Activated T-cell treated with anti-CD3 and anti-CD28 coated beads, Interleukin-2, amount 50 U/mL, for 4 hours (primary cell): ENCODE results near the gene OR5AU1. TPM values are rescaled to one million over a fixed set of nuclear protein-coding genes. Genes with fewer than 3 reads are reported as not detected.
"Not testable (repeated sequence)": the region's sequence is repeated elsewhere in the genome, so short reads cannot be mapped to it uniquely, and the experiment has no call there.

ENCODE experiments used
- ATAC-seq, 2 donors: fragments of 200-7000 bp; cut with Tn5 transposase; one replicate each; pipeline ENCODE4 v1.10.0; 2021
- DNase-seq: peaks from one replicate; pipeline ENCODE4 v3.0.0-alpha.2; 2020
- H3K27me3 Mint-ChIP-seq: one replicate; pipeline ENCODE4 v1.8.0; 2021; ENCODE audit warnings: low read depth, mixed read lengths
- H3K36me3 Mint-ChIP-seq: one replicate; pipeline ENCODE4 v1.8.0; 2022; ENCODE audit warnings: mixed read lengths; ENCODE audit not compliant: insufficient read depth
- H3K4me1 Mint-ChIP-seq: one replicate; pipeline ENCODE4 v1.8.0; 2021; ENCODE audit warnings: low read depth, mixed read lengths
- H3K4me3 Mint-ChIP-seq: one replicate; pipeline ENCODE4 v1.8.0; 2021; ENCODE audit warnings: mild to moderate bottlenecking, moderate library complexity, mixed read lengths
- H3K9me3 Mint-ChIP-seq: one replicate; pipeline ENCODE4 v1.8.0; 2021; ENCODE audit warnings: mixed read lengths
- total RNA-seq, 3 donors: library from RNA; stranded (reverse); gene quantifications; one replicate each; pipeline ENCODE4 v1.2.1, GENCODE V29; 2021

The OR5AU1 gene
- total RNA-seq, 3 donors from 2014 or later, result not detected

GRCh38 chr14:21192447-21192822 is 36.6 kb upstream of the OR5AU1 start:
- Mint-ChIP-seq H3K9me3 (no peaks in the 10 kb centered on the region), H3K4me3 (peak overlapping the region; percentile 68), H3K4me1 (peaks cover 13% of the 10 kb centered on the region), H3K27me3 (no peaks in the 10 kb centered on the region), H3K36me3 (no peaks in the 10 kb centered on the region)
- DNase-seq (no peak), ATAC-seq (no peak)

- Mint-ChIP-seq H3K9me3 (no peaks in the 10 kb centered on the region), H3K36me3 (no peaks in the 10 kb centered on the region), H3K4me1 (peaks cover 13% of the 10 kb centered on the region), H3K4me3 (peak overlapping the region; percentile 68), H3K27me3 (no peaks in the 10 kb centered on the region)
- peak; percentile 40 for DNase-seq
- peak; percentile 87 to 94 for ATAC-seq
These were observed 36.1 kb upstream of the OR5AU1 start for GRCh38 chr14:21191809-21192446.

- Mint-ChIP-seq H3K9me3 (no peaks in the 10 kb centered on the region), H3K4me3 (peak overlapping the region; percentile 68), H3K36me3 (no peaks in the 10 kb centered on the region), H3K4me1 (peaks cover 13% of the 10 kb centered on the region), H3K27me3 (no peaks in the 10 kb centered on the region)
- ATAC-seq (no peak), DNase-seq (no peak)
These were observed 35.5 kb upstream of the OR5AU1 start for GRCh38 chr14:21191261-21191808.

GRCh38 chr14:21185491-21185890 is 29.6 kb upstream of the OR5AU1 start:
- peaks cover 2% of the 10 kb centered on the region for H3K36me3 Mint-ChIP-seq
- H3K9me3 Mint-ChIP-seq, result peaks cover 12% of the 10 kb centered on the region
- peaks cover 6% of the 10 kb centered on the region for H3K27me3 Mint-ChIP-seq
- H3K4me1 Mint-ChIP-seq, result no peaks in the 10 kb centered on the region
- ATAC-seq (no peak), DNase-seq (no peak)
- no peak overlapping the region for H3K4me3 Mint-ChIP-seq

GRCh38 chr14:21184254-21184653 is 28.4 kb upstream of the OR5AU1 start:
- peaks cover 2% of the 10 kb centered on the region for H3K36me3 Mint-ChIP-seq
- H3K4me3 Mint-ChIP-seq, result no peak overlapping the region
- H3K4me1 Mint-ChIP-seq, result no peaks in the 10 kb centered on the region
- DNase-seq (no peak), ATAC-seq (no peak)
- peaks cover 12% of the 10 kb centered on the region for H3K9me3 Mint-ChIP-seq
- H3K27me3 Mint-ChIP-seq, result peaks cover 6% of the 10 kb centered on the region

- H3K9me3 Mint-ChIP-seq, result peaks cover 12% of the 10 kb centered on the region
- no peak overlapping the region for H3K4me3 Mint-ChIP-seq
- ATAC-seq, result no peak
These were observed 26.3 kb upstream of the OR5AU1 start for GRCh38 chr14:21182166-21182565.

GRCh38 chr14:21171128-21171527 is 15.3 kb upstream of the OR5AU1 start:
- Mint-ChIP-seq H3K4me1 (no peaks in the 10 kb centered on the region), H3K36me3 (no peaks in the 10 kb centered on the region), H3K9me3 (peaks cover 6% of the 10 kb centered on the region), H3K27me3 (peaks cover 27% of the 10 kb centered on the region), H3K4me3 (no peak overlapping the region)
- ATAC-seq (no peak), DNase-seq (no peak)

More at GRCh38 chr14:21182166-21182565, 26.3 kb upstream of the OR5AU1 start:
- Mint-ChIP-seq H3K4me1 (peaks cover 1% of the 10 kb centered on the region), H3K36me3 (peaks cover 2% of the 10 kb centered on the region), H3K27me3 (peaks cover 6% of the 10 kb centered on the region)
- no peak for DNase-seq

GRCh38 chr14:21169573-21169972 is 13.7 kb upstream of the OR5AU1 start:
- no peaks in the 10 kb centered on the region for H3K36me3 Mint-ChIP-seq
- no peaks in the 10 kb centered on the region for H3K4me1 Mint-ChIP-seq
- peaks cover 30% of the 10 kb centered on the region for H3K27me3 Mint-ChIP-seq
- peaks cover 6% of the 10 kb centered on the region for H3K9me3 Mint-ChIP-seq
- DNase-seq, result no peak
- ATAC-seq, result no peak
- no peak overlapping the region for H3K4me3 Mint-ChIP-seq

GRCh38 chr14:21168055-21168454 is 12.2 kb upstream of the OR5AU1 start:
- no peak for ATAC-seq
- Mint-ChIP-seq H3K4me1 (no peaks in the 10 kb centered on the region), H3K9me3 (peaks cover 3% of the 10 kb centered on the region), H3K27me3 (peaks cover 28% of the 10 kb centered on the region), H3K4me3 (no peak overlapping the region), H3K36me3 (no peaks in the 10 kb centered on the region)
- DNase-seq, result no peak

- DNase-seq, ATAC-seq: not testable (repeated sequence)
- peaks cover 35% of the 10 kb centered on the region for H3K27me3 Mint-ChIP-seq
These were observed 9.8 kb upstream of the OR5AU1 start for GRCh38 chr14:21165670-21166069.

GRCh38 chr14:21165002-21165605 is 9.2 kb upstream of the OR5AU1 start:
- peaks cover 31% of the 10 kb centered on the region for H3K27me3 Mint-ChIP-seq
- H3K4me1 Mint-ChIP-seq, H3K9me3 Mint-ChIP-seq, ATAC-seq, H3K4me3 Mint-ChIP-seq, H3K36me3 Mint-ChIP-seq, DNase-seq: not testable (repeated sequence)

More at GRCh38 chr14:21165670-21166069, 9.8 kb upstream of the OR5AU1 start:
- not testable (repeated sequence) for H3K4me3 Mint-ChIP-seq, H3K36me3 Mint-ChIP-seq, H3K4me1 Mint-ChIP-seq, H3K9me3 Mint-ChIP-seq

- Mint-ChIP-seq H3K4me3 (no peak overlapping the region), H3K27me3 (peaks cover 23% of the 10 kb centered on the region), H3K4me1 (no peaks in the 10 kb centered on the region), H3K36me3 (no peaks in the 10 kb centered on the region), H3K9me3 (no peaks in the 10 kb centered on the region)
- no peak for ATAC-seq
- DNase-seq, result no peak
These were observed 8.0 kb upstream of the OR5AU1 start for GRCh38 chr14:21163871-21164291.

GRCh38 chr14:21162081-21162480 is 6.2 kb upstream of the OR5AU1 start:
- H3K9me3 Mint-ChIP-seq, result no peaks in the 10 kb centered on the region
- no peak overlapping the region for H3K4me3 Mint-ChIP-seq
- ATAC-seq, result no peak
- H3K4me1 Mint-ChIP-seq, result no peaks in the 10 kb centered on the region
- no peak for DNase-seq
- H3K36me3 Mint-ChIP-seq, result no peaks in the 10 kb centered on the region
- peaks cover 31% of the 10 kb centered on the region for H3K27me3 Mint-ChIP-seq

- DNase-seq (no peak), ATAC-seq (no peak)
- no peaks in the 10 kb centered on the region for H3K36me3 Mint-ChIP-seq
- H3K4me3 Mint-ChIP-seq, result no peak overlapping the region
- no peaks in the 10 kb centered on the region for H3K4me1 Mint-ChIP-seq
- no peaks in the 10 kb centered on the region for H3K9me3 Mint-ChIP-seq
- peaks cover 24% of the 10 kb centered on the region for H3K27me3 Mint-ChIP-seq
These were observed 4.3 kb upstream of the OR5AU1 start for GRCh38 chr14:21160061-21160610.

- not testable (repeated sequence) for DNase-seq, H3K4me3 Mint-ChIP-seq, ATAC-seq
These were observed 2.3 kb upstream of the OR5AU1 start for GRCh38 chr14:21158175-21158574.

More at GRCh38 chr14:21158175-21158574, 2.3 kb upstream of the OR5AU1 start:
- H3K27me3 Mint-ChIP-seq, result peaks cover 27% of the 10 kb centered on the region
- H3K4me1 Mint-ChIP-seq, H3K9me3 Mint-ChIP-seq, H3K36me3 Mint-ChIP-seq: not testable (repeated sequence)
